ENCODE measurements around the gene DOK3.

GRCh38 chr5:177487144-177487543 is 22.5 kb downstream of the DOK3 start:
- TF ChIP-seq CTCF (IDR thresholded peaks at IDR 0.05; ENCODE audit: extremely low read depth in 1 of 2, insufficient read depth in 1 of 2, low read depth in 1 of 2, low read length in 2 of 2) (no peak), MYC (IDR thresholded peaks at IDR 0.05; ENCODE audit: low read depth, low read length) (no peak), EZH2 (IDR thresholded peaks at IDR 0.05; ENCODE audit: borderline replicate concordance, low read depth, low read length, severe bottlenecking) (no peak), POLR2AphosphoS5 (IDR thresholded peaks at IDR 0.05; ENCODE audit: insufficient read depth, low read depth, low read length) (no peak), GATA2 (IDR thresholded peaks at IDR 0.05; ENCODE audit: insufficient read depth, insufficient read length, low read depth, low read length) (no peak), POLR2A (IDR thresholded peaks at IDR 0.05; ENCODE audit: low read depth, low read length) (no peak), MAX (IDR thresholded peaks at IDR 0.05; ENCODE audit: insufficient read depth, insufficient read length) (no peak)
